Right lobe of liver (tissue), 6 donors: Measurements from ENCODE around the gene GALC. TPM values are rescaled to one million over a fixed set of nuclear protein-coding genes. Genes with fewer than 3 reads are reported as not detected.
A peak's percentile ranks its signal among the peaks of the same experiment; 100 is the strongest.

ENCODE experiments used
- ATAC-seq, 4 donors: fragments of 200-7000 bp; cut with Tn5 transposase; one replicate each; pipeline ENCODE4 v1.9.1; 2020; ENCODE audit warnings: mild to moderate bottlenecking in 4 of 4, moderate library complexity in 4 of 4
- DNase-seq, 3 donors: peaks; one replicate each; pipeline ENCODE4 v3.0.0-alpha.2; 2020
- H3K27ac ChIP-seq, 3 donors: fragments of 200-600 bp; one replicate each; pipeline ENCODE4 v1.8.0; 2022
- H3K27me3 ChIP-seq, 2 donors: fragments of 200-600 bp; one replicate each; pipeline ENCODE4 v1.8.0; 2022
- H3K36me3 ChIP-seq, 4 donors: fragments of 200-600 bp; sonication (generic) in 1 of 4; one replicate each; pipeline versions ENCODE4 v1.5.1 to v1.8.0; 2017 to 2022; ENCODE audit warnings: control low read depth in 1 of 4
- H3K4me1 ChIP-seq, 4 donors: fragments of 200-600 bp; sonication (generic) in 1 of 4; one replicate each; pipeline versions ENCODE4 v1.5.1 to v1.8.0; 2017 to 2022; ENCODE audit warnings: control low read depth in 1 of 4
- H3K4me3 ChIP-seq, 3 donors: fragments of 200-600 bp; one replicate each; pipeline ENCODE4 v1.8.0; 2022
- H3K9me3 ChIP-seq, 4 donors: fragments of 200-600 bp; sonication (generic) in 1 of 4; one replicate each; pipeline versions ENCODE4 v1.5.1 to v1.8.0; 2017 to 2022; ENCODE audit warnings: control low read depth in 1 of 4
- CTCF ChIP-seq, 4 donors: fragments of 200-600 bp in 3 of 4; fragments of 450-650 bp in 1 of 4; IDR thresholded peaks; one replicate each; pipeline versions ENCODE4 v1.5.1 to v1.8.0; 2016 to 2022; ENCODE audit warnings: antibody characterized with exemption in 4 of 4, mild to moderate bottlenecking in 2 of 4
- POLR2A ChIP-seq: fragments of 450-650 bp; IDR thresholded peaks from one replicate; pipeline ENCODE4 v1.6.1; 2017; ENCODE audit warnings: antibody characterized with exemption, mild to moderate bottlenecking
- WGBS: methylation state at CpG from one replicate; pipeline ENCODE4 v1.1.6; 2018; ENCODE audit warnings: low coverage, low lambda C conversion rate; ENCODE audit not compliant: insufficient coverage; ENCODE audit errors: missing lambda C conversion rate; 5-methylcytosine and 5-hydroxymethylcytosine counted together
- intact Hi-C, 2 donors: fragments of 100-400 bp; cut with DNase I; formaldehyde crosslinking; loops; one replicate each; pipeline versions ENCODE4 v1.11.2 to v1.14.1; 2022
- total RNA-seq, 6 experiments: library from RNA; depleted of rRNA in 2 of 6; stranded (reverse); fragments of >200 nt in 2 of 6; fragmentation: NEBNext Ultra II Directional in 3 of 6; extraction: Animal tissue kit (Norgen Biotek cat#: 25700) in 3 of 6; gene quantifications; one replicate each; pipeline versions ENCODE4 v1.1.0 to v1.2.4, GENCODE V29; 2016 to 2023
- donor health status: DM: no; HTN: yes; CAD: no.
- donor health status: DM: no; HTN: no; CAD: no.
- donor health status: DM: no; HTN: no; CAD: no.
- donor health status: DM: no; HTN: yes; CAD: no.
- donor health status: DM: no; HTN: yes; CAD: no.

Gene GALC
- total RNA-seq, 6 experiments from 2014 or later = 8.3 to 23.5 (median 10.3) TPM

GRCh38 chr14:87916886-87917275 is 76.1 kb downstream of the GALC start:
- no peaks in the 10 kb centered on the region for H3K27me3 ChIP-seq
- no peak for TF ChIP-seq CTCF (IDR thresholded peaks at IDR 0.05)
- no peak for TF ChIP-seq POLR2A
- no peak overlapping the region for H3K27ac ChIP-seq
- intact Hi-C loops = no loop called here
- no peak for DNase-seq
- no peak for ATAC-seq
- H3K36me3 ChIP-seq = no peaks in the 10 kb centered on the region
- WGBS = 86% methylated on average over 2 of the region's 6 CpGs
- H3K4me3 ChIP-seq = no peak overlapping the region
- no peaks in the 10 kb centered on the region for H3K4me1 ChIP-seq
- H3K9me3 ChIP-seq = no peaks in the 10 kb centered on the region

- H3K27me3 ChIP-seq = no peaks in the 10 kb centered on the region
- TF ChIP-seq CTCF (IDR thresholded peaks at IDR 0.05) (no peak), POLR2A (no peak)
- H3K36me3 ChIP-seq = no peaks in the 10 kb centered on the region
- no peaks in the 10 kb centered on the region for H3K4me1 ChIP-seq
- intact Hi-C loops = no loop called here
- H3K27ac ChIP-seq = no peak overlapping the region
- ATAC-seq (peak in 1 of 4 donors; percentile 34), DNase-seq (no peak)
- H3K4me3 ChIP-seq = no peak overlapping the region
- WGBS = 58% methylated on average over 4 of the region's 31 CpGs
- H3K9me3 ChIP-seq = no peaks in the 10 kb centered on the region
These were observed 76.7 kb downstream of the GALC start for GRCh38 chr14:87916103-87916885.

GRCh38 chr14:87908550-87908949 is 84.4 kb downstream of the GALC start:
- ATAC-seq (no peak), DNase-seq (no peak)
- intact Hi-C loops = no loop called here
- H3K9me3 ChIP-seq = no peaks in the 10 kb centered on the region
- no peak overlapping the region for H3K4me3 ChIP-seq
- no peak overlapping the region for H3K27ac ChIP-seq
- H3K27me3 ChIP-seq = no peaks in the 10 kb centered on the region
- 19% methylated on average over 5 of the region's 5 CpGs for WGBS
- no peaks in the 10 kb centered on the region for H3K36me3 ChIP-seq
- TF ChIP-seq CTCF (IDR thresholded peaks at IDR 0.05) (no peak), POLR2A (no peak)
- no peaks in the 10 kb centered on the region for H3K4me1 ChIP-seq

DNA sequence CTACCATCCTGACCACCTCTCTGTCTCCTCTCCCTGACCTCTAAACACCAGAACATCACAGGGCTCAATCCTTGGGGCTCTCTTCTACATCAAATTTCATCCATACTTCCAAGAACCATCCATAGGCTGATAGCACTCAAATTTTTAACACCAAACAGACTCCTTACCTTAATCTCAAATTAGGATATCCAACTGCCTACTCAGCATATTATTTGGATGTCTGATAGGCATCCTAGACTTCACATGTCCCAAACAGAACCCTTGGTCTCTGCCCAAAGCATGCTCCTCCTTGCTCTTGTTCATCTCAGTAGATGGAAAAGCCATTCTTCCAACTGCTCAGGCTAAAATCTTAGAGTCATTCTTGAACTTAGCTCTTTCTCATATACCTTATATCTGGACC is 91.3 kb downstream of the GALC start:
- TF ChIP-seq POLR2A = no peak
- no peak for TF ChIP-seq CTCF (IDR thresholded peaks at IDR 0.05)
- H3K9me3 ChIP-seq = no peaks in the 10 kb centered on the region
- no peak overlapping the region for H3K4me3 ChIP-seq
- H3K27me3 ChIP-seq = no peaks in the 10 kb centered on the region
- no peaks in the 10 kb centered on the region for H3K36me3 ChIP-seq
- no peaks in the 10 kb centered on the region for H3K4me1 ChIP-seq
- ATAC-seq (no peak), DNase-seq (no peak)
- no peak overlapping the region for H3K27ac ChIP-seq
- intact Hi-C loops = no loop called here
